GM19238 (cell line): ENCODE data around the gene DEK.
A peak's percentile ranks its signal among the peaks of the same experiment; 100 is the strongest.
"Not testable (repeated sequence)": the region's sequence is repeated elsewhere in the genome, so short reads cannot be mapped to it uniquely, and the experiment has no call there.

Experiments
- DNase-seq: peaks from one replicate; pipeline ENCODE4 v3.0.0; 2011; ENCODE audit warnings: low spot score; ENCODE audit not compliant: insufficient read length

The DEK gene

GRCh38 chr6:18241208-18242038, 22.9 kb downstream of the DEK start:
- no peak for DNase-seq

DNA sequence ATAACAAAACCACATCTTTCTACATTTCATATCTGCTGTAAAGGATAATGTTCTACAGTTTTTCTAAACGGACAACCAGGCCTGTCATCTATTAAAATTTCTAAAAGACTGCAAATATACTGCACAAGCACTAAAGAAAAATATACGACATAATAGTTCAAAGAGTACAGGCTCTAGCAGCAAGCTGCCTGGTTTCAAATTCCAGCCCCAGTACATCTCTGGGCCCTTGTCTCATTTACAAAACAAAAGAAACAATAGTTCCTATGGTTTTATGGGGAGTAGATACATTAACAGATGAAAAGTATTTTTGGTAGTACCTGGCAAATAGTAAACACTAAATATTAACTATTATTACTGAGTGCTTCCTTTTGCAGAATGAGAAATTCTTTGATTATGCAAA, 24.1 kb downstream of the DEK start:
- DNase-seq = no peak

GRCh38 chr6:18237167-18237566, 27.2 kb downstream of the DEK start:
- DNase-seq = no peak

DNA sequence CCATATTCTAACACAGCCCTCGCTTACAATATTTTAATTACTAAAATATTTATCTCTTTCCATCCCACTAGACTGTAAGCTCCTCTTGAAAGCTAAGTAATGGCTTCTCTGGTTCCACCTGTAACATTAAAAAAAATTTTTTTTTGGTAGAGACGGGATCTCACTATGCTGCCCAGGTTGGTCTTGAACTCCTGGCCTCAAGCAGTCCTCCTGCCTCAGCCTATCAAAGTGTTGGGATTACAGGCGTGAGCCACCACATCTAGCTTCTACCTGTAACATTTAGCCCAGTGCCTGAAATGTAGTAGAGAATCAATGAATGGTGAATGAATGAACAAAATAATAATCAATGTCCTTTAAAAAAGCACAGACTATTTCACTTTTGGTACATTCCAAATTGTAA, 28.8 kb downstream of the DEK start:
- no peak for DNase-seq

DNA sequence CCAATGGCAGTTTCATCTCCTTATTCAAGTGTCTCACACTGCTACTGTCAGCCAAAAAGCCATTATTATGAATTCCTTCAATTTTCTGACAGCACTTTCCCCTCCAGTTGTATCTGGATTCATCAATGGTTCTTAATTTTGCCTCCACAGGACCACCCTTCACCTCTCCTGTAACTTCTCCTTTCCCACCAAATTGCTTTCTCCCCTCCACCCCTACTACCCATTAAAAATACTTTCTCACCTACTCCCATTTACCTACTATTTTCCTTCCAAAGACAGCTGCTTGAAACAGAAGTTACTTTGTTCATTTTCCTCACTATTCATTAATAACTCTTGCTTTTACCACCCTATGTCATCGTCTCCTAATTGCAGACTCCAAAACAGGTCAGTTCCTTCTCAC, 29.8 kb downstream of the DEK start:
- no peak for DNase-seq

DNA sequence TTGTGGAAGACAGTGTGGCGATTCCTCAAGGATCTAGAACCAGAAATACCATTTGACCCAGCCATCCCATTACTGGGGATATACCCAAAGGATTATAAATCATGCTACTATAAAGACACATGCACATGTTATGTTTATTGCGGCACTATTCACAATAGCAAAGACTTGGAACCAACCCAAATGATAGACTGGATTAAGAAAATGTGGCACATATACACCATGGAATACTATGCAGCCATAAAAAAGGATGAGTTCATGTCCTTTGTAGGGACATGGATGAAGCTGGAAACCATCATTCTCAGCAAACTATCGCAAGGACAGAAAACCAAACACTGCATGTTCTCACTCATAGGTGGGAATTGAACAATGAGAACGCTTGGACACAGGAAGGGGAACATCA, 30.6 kb downstream of the DEK start:
- not testable (repeated sequence) for DNase-seq

GRCh38 chr6:18231856-18232255, 32.5 kb downstream of the DEK start:
- not testable (repeated sequence) for DNase-seq

DNA sequence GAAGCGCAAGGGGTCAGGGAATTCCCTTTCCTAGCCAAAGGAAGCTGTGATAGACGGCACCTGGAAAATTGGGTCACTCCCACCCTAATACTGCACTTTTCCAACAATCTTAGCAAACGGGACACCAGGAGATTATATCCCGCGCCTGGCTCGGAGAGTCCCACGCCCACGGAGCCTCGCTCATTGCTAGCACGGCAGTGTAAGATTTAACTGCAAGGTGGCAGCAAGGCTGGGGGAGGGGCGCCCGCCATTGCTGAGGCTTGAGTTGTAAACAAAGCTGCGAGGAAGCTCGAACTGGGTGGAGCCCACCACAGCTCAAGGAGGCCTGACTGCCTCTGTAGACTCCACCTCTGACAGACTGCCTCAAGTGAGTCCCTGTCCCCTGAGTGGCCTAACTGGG, 35.7 kb downstream of the DEK start:
- not testable (repeated sequence) for DNase-seq

DNA sequence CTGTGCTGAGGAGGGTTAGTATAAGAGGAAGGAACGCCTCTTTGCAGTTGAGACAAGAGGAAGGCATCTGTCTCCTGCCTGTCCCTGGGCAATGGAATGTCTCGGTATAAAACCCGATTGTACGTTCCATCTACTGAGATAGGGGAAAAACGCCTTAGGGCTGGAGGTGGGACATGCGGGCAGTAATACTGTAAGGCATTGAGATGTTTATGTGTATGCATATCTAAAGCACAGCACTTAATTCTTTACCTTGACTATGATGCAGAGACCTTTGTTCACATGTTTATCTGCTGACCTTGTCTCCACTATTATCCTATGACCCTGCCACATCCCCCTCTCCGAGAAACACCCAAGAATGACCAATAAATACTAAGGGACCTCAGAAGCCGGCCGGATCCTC, 37.2 kb downstream of the DEK start:
- DNase-seq = not testable (repeated sequence)

DNA sequence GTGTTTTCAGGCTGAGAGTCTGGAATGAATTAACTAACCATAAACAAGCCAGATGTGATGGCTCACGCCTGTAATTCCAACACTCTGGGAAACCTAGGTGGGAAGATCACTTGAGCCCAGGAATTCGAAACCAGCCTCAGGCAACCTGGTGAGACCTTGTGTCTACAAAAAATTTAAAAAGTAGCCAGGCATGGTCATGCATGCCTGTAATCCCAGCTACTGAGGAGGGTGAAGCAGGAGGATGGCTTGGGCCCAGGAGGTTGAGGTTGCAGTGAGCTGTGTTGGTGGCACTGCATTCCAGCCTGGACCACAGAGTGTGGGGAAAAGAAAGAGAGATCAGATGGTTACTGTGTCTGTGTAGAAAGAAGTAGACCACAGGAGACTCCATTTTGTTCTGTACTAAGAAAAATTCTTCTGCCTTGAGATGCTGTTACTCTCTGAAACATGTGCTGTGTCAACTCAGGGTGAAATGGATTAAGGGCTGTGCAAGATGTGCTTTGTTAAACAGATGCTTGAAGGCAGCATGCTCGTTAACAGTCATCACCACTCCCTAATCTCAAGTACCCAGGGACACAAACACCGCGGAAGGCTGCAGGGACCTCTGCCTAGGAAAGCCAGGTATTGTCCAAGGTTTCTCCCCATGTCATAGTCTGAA, 37.8 kb downstream of the DEK start:
- DNase-seq = not testable (repeated sequence)

- no peak for DNase-seq
Observed at GRCh38 chr6:18221288-18221615, 43.1 kb downstream of the DEK start.

- DNase-seq = no peak
Observed at GRCh38 chr6:18219591-18219990, 44.7 kb downstream of the DEK start.

- no peak for DNase-seq
Observed at GRCh38 chr6:18218233-18218632, 46.1 kb downstream of the DEK start.

DNA sequence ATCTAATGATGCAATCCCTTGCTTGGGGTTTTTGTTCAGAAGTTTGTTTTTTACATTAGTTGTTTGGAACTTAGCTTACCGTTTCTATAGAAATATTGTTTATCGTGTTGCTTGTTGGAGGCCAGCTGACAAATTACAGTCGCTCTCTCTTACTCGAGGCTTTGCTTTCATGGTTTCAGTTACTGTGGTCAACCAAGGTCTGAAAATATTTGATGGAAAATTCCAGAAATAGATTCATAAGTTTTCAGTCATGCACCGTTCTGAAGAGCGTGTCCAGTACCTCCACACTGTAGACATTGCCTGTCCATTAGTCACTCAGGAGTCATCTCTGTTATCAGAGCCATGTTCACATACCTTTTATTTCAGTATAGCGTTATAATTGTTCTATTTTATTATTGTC, 47.9 kb downstream of the DEK start:
- DNase-seq = no peak

DNA sequence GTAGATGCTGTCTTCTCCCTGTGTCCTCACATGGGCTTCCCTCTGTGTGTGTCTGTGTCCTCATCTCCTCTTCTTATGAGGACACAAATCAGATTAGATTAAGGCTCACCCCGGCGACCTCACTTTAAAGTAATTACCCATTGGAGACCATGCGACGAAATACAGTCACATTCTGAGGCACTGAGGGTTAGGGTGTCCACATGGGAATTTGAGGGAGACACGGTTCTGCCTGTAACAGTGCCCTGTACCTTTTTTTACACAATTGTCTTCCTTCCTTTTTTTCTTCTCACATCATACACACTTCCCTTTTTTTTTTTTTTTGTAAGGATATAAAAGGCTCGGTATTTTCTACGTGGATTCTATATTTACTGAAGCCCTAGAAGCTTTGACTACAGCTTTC, 48.9 kb downstream of the DEK start:
- DNase-seq = no peak

DNA sequence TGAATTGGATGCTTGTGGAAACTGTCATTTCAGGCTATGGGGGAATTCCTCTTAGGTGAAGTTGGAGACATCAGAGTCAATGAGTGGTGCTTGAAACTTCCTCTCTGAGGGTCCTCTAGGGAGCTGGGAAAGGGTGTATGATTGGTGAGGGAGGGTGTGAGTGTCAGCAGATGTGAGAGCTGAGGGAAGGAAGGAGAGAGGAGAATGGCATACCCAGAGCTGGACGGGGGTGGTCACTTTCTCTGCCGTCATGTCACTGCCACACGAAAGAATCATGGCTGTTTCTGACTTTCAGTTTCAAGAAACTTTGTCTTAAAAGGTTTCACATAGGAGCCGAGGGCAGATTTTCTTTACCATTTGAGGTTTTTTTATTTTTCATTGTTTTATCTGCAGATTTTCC, 50.3 kb downstream of the DEK start:
- DNase-seq = peak; percentile 9

DNA sequence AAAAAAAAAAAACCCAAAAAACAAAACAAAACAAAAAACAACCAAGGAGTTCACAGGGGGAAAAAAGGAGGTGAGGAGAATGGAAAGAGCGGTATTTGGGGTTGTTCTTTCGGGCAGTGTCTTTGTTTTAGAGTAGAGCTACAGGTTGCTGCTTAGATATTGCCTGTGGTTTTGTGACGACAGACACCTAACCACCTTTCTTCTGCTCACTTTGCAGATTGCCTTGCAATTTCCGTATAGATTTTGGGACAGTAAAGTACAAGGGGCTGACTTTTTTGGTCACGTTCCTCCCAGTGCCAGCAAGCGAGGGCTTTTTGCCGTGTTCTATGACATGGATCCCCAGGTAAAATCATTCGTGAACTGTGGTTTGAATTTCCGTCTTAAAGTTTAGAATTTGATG, 50.9 kb downstream of the DEK start:
- no peak for DNase-seq

DNA sequence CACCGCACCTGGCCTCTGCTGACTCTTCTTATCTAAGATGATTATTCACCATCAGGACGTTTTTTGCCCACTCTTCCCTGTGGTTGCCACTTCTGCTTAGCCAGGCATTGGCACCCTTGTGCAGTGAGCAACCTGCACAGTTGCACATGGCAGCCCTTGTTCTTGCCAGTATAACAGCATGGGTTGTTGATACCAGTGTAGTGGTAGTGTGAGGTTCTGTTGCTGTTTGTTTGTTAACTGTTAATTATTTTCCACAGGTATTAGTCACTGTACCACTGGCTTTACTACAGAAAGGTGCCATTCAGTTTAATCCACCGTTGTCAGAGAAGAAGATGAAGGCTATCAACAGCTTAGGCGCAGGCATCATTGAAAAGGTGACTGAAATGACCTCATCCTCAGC, 52.1 kb downstream of the DEK start:
- DNase-seq = no peak

- DNase-seq = peak; percentile 30
Observed at GRCh38 chr6:18211338-18211737, 53.0 kb downstream of the DEK start.

GRCh38 chr6:18210707-18211106, 53.6 kb downstream of the DEK start:
- no peak for DNase-seq

- no peak for DNase-seq
Observed at GRCh38 chr6:18209539-18210197, 54.7 kb downstream of the DEK start.

GRCh38 chr6:18208778-18209177, 55.6 kb downstream of the DEK start:
- not testable (repeated sequence) for DNase-seq

DNA sequence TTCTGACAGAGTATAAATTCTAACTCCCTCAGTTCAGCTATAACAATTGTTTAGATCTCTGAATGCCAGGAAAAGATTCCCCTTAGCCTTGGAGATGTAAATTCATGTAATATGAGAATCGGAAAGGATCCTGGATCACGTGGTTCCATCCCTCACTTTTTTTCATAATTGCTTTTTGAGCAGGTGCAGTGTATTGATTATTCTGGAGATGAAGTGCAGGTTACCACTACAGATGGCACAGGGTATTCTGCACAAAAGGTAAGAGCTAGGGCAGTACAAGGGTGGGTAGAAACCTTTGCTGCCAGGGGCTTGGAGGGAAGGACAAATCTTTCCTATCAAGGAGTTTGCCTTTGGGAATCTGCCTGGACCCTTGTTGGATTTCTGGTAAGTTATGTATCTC, 56.4 kb downstream of the DEK start:
- no peak for DNase-seq
